OCI-LY7 (cell line): Measurements from ENCODE around the gene PCNX3. TPM values are rescaled to one million over a fixed set of nuclear protein-coding genes. Genes with fewer than 3 reads are reported as not detected.

Experiments
- BruUV-seq: library from RNA; stranded (reverse); fragments of 400-500 nt; replicated peaks from 2 replicates; lab custom pipeline; 2021; lab: Mats Ljungman, UMichigan
- CTCF ChIA-PET: fragments of 300-600 bp; sonication (Branson Sonifier 250); formaldehyde crosslinking; loops from one replicate; lab custom pipeline; 2022; ENCODE audit warnings: antibody characterized with exemption; ENCODE audit not compliant: unreplicated experiment; lab: Charles Lee
- POLR2A ChIA-PET: fragments of 300-600 bp; sonication (Branson Sonifier 250); formaldehyde crosslinking; loops from one replicate; lab custom pipeline; 2022; ENCODE audit warnings: antibody characterized with exemption; lab: Charles Lee
- DNase-seq: peaks from one replicate; pipeline ENCODE4 v3.0.0-alpha.2; 2015; ENCODE audit warnings: low spot score
- H2AFZ ChIP-seq: fragments of 200-600 bp; sonication (generic), shearing (Covaris generic); 2 replicates; pipeline ENCODE4 v1.6.1; 2014; ENCODE audit warnings: mild to moderate bottlenecking, antibody characterized with exemption, low read length, moderate library complexity
- H3K27ac ChIP-seq: fragments of 200-600 bp; sonication (generic); 2 replicates; pipeline ENCODE4 v1.5.1; 2014; ENCODE audit warnings: mixed run types, low read depth, mild to moderate bottlenecking, moderate library complexity, low read length, inconsistent platforms; ENCODE audit not compliant: poor library complexity, severe bottlenecking
- H3K36me3 ChIP-seq: fragments of 200-600 bp; sonication (generic); 2 replicates; pipeline ENCODE4 v1.6.1; 2014; ENCODE audit warnings: mild to moderate bottlenecking, antibody characterized with exemption, low read length, moderate library complexity, mixed read lengths; ENCODE audit not compliant: insufficient read depth
- H3K4me1 ChIP-seq: fragments of 200-600 bp; sonication (generic); 2 replicates; pipeline ENCODE4 v1.5.1; 2014; ENCODE audit warnings: mild to moderate bottlenecking, low read length; ENCODE audit not compliant: insufficient read depth, poor library complexity, severe bottlenecking
- H3K4me2 ChIP-seq: fragments of 200-600 bp; sonication (generic); 2 replicates; pipeline ENCODE4 v1.6.1; 2014; ENCODE audit warnings: mild to moderate bottlenecking, low read length
- H3K4me3 ChIP-seq: fragments of 200-600 bp; sonication (generic); 2 replicates; pipeline ENCODE4 v1.5.1; 2014; ENCODE audit warnings: mild to moderate bottlenecking, low read depth, low read length; ENCODE audit not compliant: poor library complexity, severe bottlenecking
- H3K79me2 ChIP-seq: fragments of 200-600 bp; sonication (generic); 2 replicates; pipeline ENCODE4 v1.6.1; 2016; ENCODE audit warnings: low read depth, mild to moderate bottlenecking, low read length, moderate library complexity, mixed read lengths; ENCODE audit not compliant: insufficient read depth
- H3K9me2 ChIP-seq: fragments of 200-600 bp; sonication (generic); 2 replicates; pipeline ENCODE4 v1.6.1; 2016; ENCODE audit warnings: mild to moderate bottlenecking, low read length, mixed read lengths; ENCODE audit not compliant: insufficient read depth
- H3K9me3 ChIP-seq: fragments of 200-600 bp; sonication (generic); 2 replicates; pipeline ENCODE4 v1.6.1; 2014; ENCODE audit warnings: mild to moderate bottlenecking, mixed run types, low read length, mixed read lengths
- H4K20me1 ChIP-seq: fragments of 200-600 bp; sonication (generic); 2 replicates; pipeline ENCODE4 v1.6.1; 2014; ENCODE audit warnings: mild to moderate bottlenecking, antibody characterized with exemption, low read length, moderate library complexity, mixed read lengths; ENCODE audit not compliant: insufficient read depth
- CTCF ChIP-seq: fragments of 200-600 bp; sonication (generic); conservative IDR thresholded peaks from 2 replicates; pipeline ENCODE4 v1.5.1; 2014; ENCODE audit warnings: mild to moderate bottlenecking, antibody characterized with exemption, low read length, moderate library complexity, mixed read lengths
- EZH2phosphoT487 ChIP-seq: fragments of 200-600 bp; sonication (generic); IDR thresholded peaks from 2 replicates; pipeline ENCODE4 v1.6.1; 2018; ENCODE audit warnings: low read depth, borderline replicate concordance, mild to moderate bottlenecking, mixed run types, antibody characterized with exemption, low read length, moderate library complexity, mixed read lengths
- intact Hi-C: fragments of 100-400 bp; cut with micrococcal nuclease; formaldehyde crosslinking; loops from one replicate; pipeline ENCODE4 v1.10.0; 2022; ENCODE audit not compliant: unreplicated experiment
- total RNA-seq, 2 experiments: library from RNA; depleted of rRNA in 1 of 2; stranded (reverse); fragments of >200 nt in 1 of 2; shearing (Covaris generic) in 1 of 2; gene quantifications; 2 replicates each; pipeline ENCODE4 v1.2.3, GENCODE V29; 2014 to 2022

PCNX3 gene
- total RNA-seq, 2 experiments from 2014 or later, result 36.2 to 66.7 TPM

- Histone ChIP-seq H4K20me1 (no peaks in the 10 kb centered on the region), H3K79me2 (no peaks in the 10 kb centered on the region), H3K4me1 (no peaks in the 10 kb centered on the region), H2AFZ (no peak overlapping the region), H3K36me3 (peaks cover 92% of the 10 kb centered on the region), H3K9me3 (no peaks in the 10 kb centered on the region), H3K4me2 (no peak overlapping the region), H3K9me2 (no peaks in the 10 kb centered on the region), H3K4me3 (no peak overlapping the region), H3K27ac (no peak overlapping the region)
- POLR2A ChIA-PET, result no interaction called here
- DNase-seq, result no peak
- intact Hi-C loops, result loop anchor here (5.0 kb wide), 1 partner anchor 80 kb away; no protein-coding TSS in a partner anchor
- TF ChIP-seq EZH2phosphoT487, result no peak
- no peak for TF ChIP-seq CTCF
- CTCF ChIA-PET, result interaction anchor here (1.2 kb wide), 1 partner anchor 12 kb away, joined by 5 read pairs; no protein-coding TSS in a partner anchor
- no TSS peak for BruUV-seq
These were observed 11.6 kb downstream of the PCNX3 start for GRCh38 chr11:65627202-65627601.

GRCh38 chr11:65629579-65629978 is 14.0 kb downstream of the PCNX3 start:
- Histone ChIP-seq H3K4me2 (no peak overlapping the region), H4K20me1 (no peaks in the 10 kb centered on the region), H3K9me2 (no peaks in the 10 kb centered on the region), H3K79me2 (no peaks in the 10 kb centered on the region), H3K27ac (no peak overlapping the region), H3K4me1 (no peaks in the 10 kb centered on the region), H3K36me3 (peaks cover 96% of the 10 kb centered on the region), H2AFZ (no peak overlapping the region), H3K4me3 (no peak overlapping the region), H3K9me3 (no peaks in the 10 kb centered on the region)
- DNase-seq, result no peak
- BruUV-seq, result no TSS peak
- CTCF ChIA-PET, result no interaction called here
- intact Hi-C loops, result loop anchor here (5.0 kb wide), 1 partner anchor 78 kb away; no protein-coding TSS in a partner anchor
- POLR2A ChIA-PET, result no interaction called here
- TF ChIP-seq CTCF, result no peak
- no peak for TF ChIP-seq EZH2phosphoT487

DNA sequence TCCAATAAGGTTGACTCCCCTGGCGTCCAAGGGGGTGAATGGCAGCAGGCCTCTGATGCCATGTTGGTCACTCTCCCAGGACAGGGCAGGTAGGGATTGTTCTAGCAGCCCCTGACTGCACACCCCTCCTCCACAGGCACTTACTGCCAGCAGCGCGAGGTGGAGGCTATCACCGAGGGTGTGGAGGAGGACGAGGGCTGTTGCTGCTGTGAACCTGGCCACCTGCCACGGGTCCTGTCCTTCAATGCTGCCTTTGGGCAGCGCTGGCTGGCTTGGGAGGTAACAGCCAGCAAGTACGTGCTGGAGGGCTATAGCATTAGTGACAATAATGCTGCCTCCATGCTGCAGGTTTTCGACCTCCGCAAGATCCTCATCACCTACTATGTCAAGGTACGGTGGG is 14.6 kb downstream of the PCNX3 start:
- H3K4me2 ChIP-seq, result no peak overlapping the region
- no peak for TF ChIP-seq CTCF
- TF ChIP-seq EZH2phosphoT487, result no peak
- no TSS peak for BruUV-seq
- ChIA-PET CTCF (no interaction called here), POLR2A (no interaction called here)
- no peak overlapping the region for H2AFZ ChIP-seq
- H3K4me3 ChIP-seq, result no peak overlapping the region
- no peaks in the 10 kb centered on the region for H3K9me3 ChIP-seq
- no peaks in the 10 kb centered on the region for H3K4me1 ChIP-seq
- H4K20me1 ChIP-seq, result no peaks in the 10 kb centered on the region
- no peaks in the 10 kb centered on the region for H3K79me2 ChIP-seq
- H3K9me2 ChIP-seq, result no peaks in the 10 kb centered on the region
- H3K27ac ChIP-seq, result no peak overlapping the region
- peaks cover 96% of the 10 kb centered on the region for H3K36me3 ChIP-seq
- no peak for DNase-seq
- intact Hi-C loops, result no loop called here
